PFSK-1 (cell line): Measurements from ENCODE around the gene ZNF407.

ENCODE experiments used
- FOXP2 ChIP-seq: optimal IDR thresholded peaks from 2 replicates; pipeline ENCODE3; 2011; ENCODE audit warnings: borderline replicate concordance, control low read depth, inconsistent platforms; ENCODE audit not compliant: insufficient read depth; ENCODE audit errors: extremely low read length, extremely low read depth
- POLR2AphosphoS5 ChIP-seq: IDR thresholded peaks from 2 replicates; pipeline ENCODE4 v1.6.1; 2012; ENCODE audit warnings: low read depth, mild to moderate bottlenecking, control low read depth, low read length, moderate library complexity
- SIN3A ChIP-seq: IDR thresholded peaks from 2 replicates; pipeline ENCODE4 v1.6.1; 2012; ENCODE audit warnings: mild to moderate bottlenecking, low read length, moderate library complexity, borderline replicate concordance; ENCODE audit not compliant: insufficient read depth
- TAF1 ChIP-seq: IDR thresholded peaks from 2 replicates; pipeline ENCODE4 v1.6.1; 2012; ENCODE audit warnings: low read length, control low read depth, borderline replicate concordance; ENCODE audit not compliant: insufficient read depth
- TF ChIP-seq, protein P1 (sequence below), 2 experiments: IDR thresholded peaks; 2 replicates each; pipeline versions ENCODE4 v1.6.1 to v1.8.0; 2011 to 2012; ENCODE audit warnings: low read depth in 2 of 2, low read length in 2 of 2, control low read depth in 1 of 2, inconsistent platforms in 1 of 2, mild to moderate bottlenecking in 1 of 2, moderate library complexity in 1 of 2; ENCODE audit not compliant: insufficient read depth in 1 of 2

ZNF407 gene

GRCh38 chr18:74933930-74934329 is 336.3 kb downstream of the ZNF407 start:
- TF ChIP-seq POLR2AphosphoS5 (no peak), TAF1 (no peak), FOXP2 (no peak), SIN3A (no peak)
- TF ChIP-seq, protein P1, sequence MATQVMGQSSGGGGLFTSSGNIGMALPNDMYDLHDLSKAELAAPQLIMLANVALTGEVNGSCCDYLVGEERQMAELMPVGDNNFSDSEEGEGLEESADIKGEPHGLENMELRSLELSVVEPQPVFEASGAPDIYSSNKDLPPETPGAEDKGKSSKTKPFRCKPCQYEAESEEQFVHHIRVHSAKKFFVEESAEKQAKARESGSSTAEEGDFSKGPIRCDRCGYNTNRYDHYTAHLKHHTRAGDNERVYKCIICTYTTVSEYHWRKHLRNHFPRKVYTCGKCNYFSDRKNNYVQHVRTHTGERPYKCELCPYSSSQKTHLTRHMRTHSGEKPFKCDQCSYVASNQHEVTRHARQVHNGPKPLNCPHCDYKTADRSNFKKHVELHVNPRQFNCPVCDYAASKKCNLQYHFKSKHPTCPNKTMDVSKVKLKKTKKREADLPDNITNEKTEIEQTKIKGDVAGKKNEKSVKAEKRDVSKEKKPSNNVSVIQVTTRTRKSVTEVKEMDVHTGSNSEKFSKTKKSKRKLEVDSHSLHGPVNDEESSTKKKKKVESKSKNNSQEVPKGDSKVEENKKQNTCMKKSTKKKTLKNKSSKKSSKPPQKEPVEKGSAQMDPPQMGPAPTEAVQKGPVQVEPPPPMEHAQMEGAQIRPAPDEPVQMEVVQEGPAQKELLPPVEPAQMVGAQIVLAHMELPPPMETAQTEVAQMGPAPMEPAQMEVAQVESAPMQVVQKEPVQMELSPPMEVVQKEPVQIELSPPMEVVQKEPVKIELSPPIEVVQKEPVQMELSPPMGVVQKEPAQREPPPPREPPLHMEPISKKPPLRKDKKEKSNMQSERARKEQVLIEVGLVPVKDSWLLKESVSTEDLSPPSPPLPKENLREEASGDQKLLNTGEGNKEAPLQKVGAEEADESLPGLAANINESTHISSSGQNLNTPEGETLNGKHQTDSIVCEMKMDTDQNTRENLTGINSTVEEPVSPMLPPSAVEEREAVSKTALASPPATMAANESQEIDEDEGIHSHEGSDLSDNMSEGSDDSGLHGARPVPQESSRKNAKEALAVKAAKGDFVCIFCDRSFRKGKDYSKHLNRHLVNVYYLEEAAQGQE (IDR thresholded peaks at IDR 0.05; ENCODE audit: insufficient read depth in 1 of 2, low read depth in 2 of 2, low read length in 2 of 2): no peak

DNA sequence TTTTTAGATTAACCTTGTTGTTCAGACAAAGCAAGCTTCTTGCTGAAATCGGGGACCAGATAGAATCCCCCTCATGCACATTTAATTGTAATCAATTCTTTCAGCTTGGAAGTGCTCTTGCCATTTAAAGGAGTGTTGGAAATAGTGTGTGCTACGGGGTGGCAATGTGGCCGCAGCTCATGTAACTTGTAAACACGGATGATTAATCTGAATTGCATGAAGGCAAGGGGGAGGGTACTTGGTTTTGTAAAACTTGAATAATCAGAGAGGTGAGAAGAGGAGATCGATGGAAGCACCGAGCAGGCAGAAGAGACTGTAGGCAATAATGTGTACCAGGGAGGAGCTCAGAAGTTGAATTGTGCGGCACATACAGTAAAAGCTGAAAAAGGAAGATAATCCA is 337.8 kb downstream of the ZNF407 start:
- TF ChIP-seq POLR2AphosphoS5 (no peak), SIN3A (no peak), TAF1 (no peak), FOXP2 (no peak)
- TF ChIP-seq, protein P1 (IDR thresholded peaks at IDR 0.05; ENCODE audit: insufficient read depth in 1 of 2, low read depth in 2 of 2, low read length in 2 of 2): no peak

GRCh38 chr18:74936343-74936742 is 338.7 kb downstream of the ZNF407 start:
- TF ChIP-seq POLR2AphosphoS5 (no peak), SIN3A (no peak), FOXP2 (no peak), TAF1 (no peak)
- TF ChIP-seq, protein P1 (IDR thresholded peaks at IDR 0.05; ENCODE audit: insufficient read depth in 1 of 2, low read depth in 2 of 2, low read length in 2 of 2): no peak

DNA sequence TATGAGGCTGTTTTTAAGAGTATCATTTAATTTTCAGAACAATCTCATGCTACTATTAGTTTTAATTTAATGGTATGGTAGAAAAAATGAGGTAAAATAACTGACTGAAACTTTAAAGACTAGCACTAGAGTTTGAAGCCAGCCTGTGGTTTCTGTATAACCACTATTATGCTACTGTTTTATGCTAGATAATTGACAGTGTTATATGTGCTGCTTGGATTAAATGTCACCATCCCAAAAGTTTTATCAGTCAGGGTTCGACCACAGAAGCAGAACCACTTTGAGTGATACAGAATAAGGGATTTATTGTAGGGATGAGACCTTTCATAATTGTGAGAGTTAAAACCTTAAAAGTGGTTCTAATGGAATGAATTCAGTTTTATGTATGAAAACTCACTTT is 339.6 kb downstream of the ZNF407 start:
- TF ChIP-seq POLR2AphosphoS5 (no peak), TAF1 (no peak), SIN3A (no peak), FOXP2 (no peak)
- TF ChIP-seq, protein P1 (IDR thresholded peaks at IDR 0.05; ENCODE audit: insufficient read depth in 1 of 2, low read depth in 2 of 2, low read length in 2 of 2): no peak

- TF ChIP-seq POLR2AphosphoS5 (no peak), FOXP2 (no peak), TAF1 (no peak), SIN3A (no peak)
- TF ChIP-seq, protein P1 (IDR thresholded peaks at IDR 0.05; ENCODE audit: insufficient read depth in 1 of 2, low read depth in 2 of 2, low read length in 2 of 2): no peak
Observed at GRCh38 chr18:74940856-74941255, 343.2 kb downstream of the ZNF407 start.
